Upper lobe of left lung (tissue), 6 donors: ENCODE measurements around the gene AGBL4. TPM values are rescaled to one million over a fixed set of nuclear protein-coding genes. Genes with fewer than 3 reads are reported as not detected.

ENCODE experiments used
- ATAC-seq, 2 donors: fragments of 200-7000 bp; cut with Tn5 transposase; one replicate each; pipeline ENCODE4 v1.9.1; 2022; ENCODE audit warnings: mild to moderate bottlenecking in 2 of 2, moderate library complexity in 2 of 2; ENCODE audit not compliant: low FRiP score in 2 of 2
- DNase-seq, 2 donors: peaks; one replicate each; pipeline ENCODE4 v3.0.0-alpha.2; 2019 to 2020
- H3K27ac ChIP-seq, 4 donors: fragments of 200-600 bp; sonication (generic); one replicate each; pipeline ENCODE4 v1.5.1; 2016 to 2019
- H3K27me3 ChIP-seq, 4 donors: fragments of 200-600 bp; sonication (generic); one replicate each; pipeline ENCODE4 v1.5.1; 2017 to 2019
- H3K36me3 ChIP-seq, 4 donors: fragments of 200-600 bp; sonication (generic); one replicate each; pipeline ENCODE4 v1.5.1; 2016 to 2019
- H3K4me1 ChIP-seq, 4 donors: fragments of 200-600 bp; sonication (generic); one replicate each; pipeline ENCODE4 v1.5.1; 2018 to 2019
- H3K4me3 ChIP-seq, 4 donors: fragments of 200-600 bp; sonication (generic); one replicate each; pipeline ENCODE4 v1.5.1; 2017 to 2019; ENCODE audit warnings: mild to moderate bottlenecking in 2 of 4, moderate library complexity in 1 of 4
- H3K9me3 ChIP-seq, 4 donors: fragments of 200-600 bp; sonication (generic); one replicate each; pipeline ENCODE4 v1.5.1; 2018 to 2019
- CTCF ChIP-seq, 6 experiments: fragments of 450-650 bp in 4 of 6; fragments of 200-600 bp in 2 of 6; sonication (generic) in 2 of 6; IDR thresholded peaks; one replicate each; pipeline ENCODE4 v1.5.1; 2016 to 2019; ENCODE audit warnings: antibody characterized with exemption in 6 of 6
- EP300 ChIP-seq, 4 donors: sonication (generic); formaldehyde crosslinking; IDR thresholded peaks; one replicate each; pipeline ENCODE4 v1.5.1; 2017; ENCODE audit warnings: antibody characterized with exemption in 4 of 4, control low read depth in 2 of 4
- POLR2A ChIP-seq, 4 donors: fragments of 450-650 bp; IDR thresholded peaks; one replicate each; pipeline ENCODE4 v1.5.1; 2016 to 2017; ENCODE audit warnings: antibody characterized with exemption in 4 of 4, mild to moderate bottlenecking in 2 of 4
- POLR2AphosphoS5 ChIP-seq, 2 donors: sonication (generic); formaldehyde crosslinking; IDR thresholded peaks; one replicate each; pipeline ENCODE4 v1.5.1; 2017; ENCODE audit warnings: antibody characterized with exemption in 2 of 2
- WGBS, 2 donors: methylation state at CpG; one replicate each; pipeline ENCODE4 v1.1.5; 2017 to 2018; 5-methylcytosine and 5-hydroxymethylcytosine counted together
- total RNA-seq, 6 donors: library from RNA; depleted of rRNA in 4 of 6; stranded (reverse); fragments of >200 nt in 4 of 6; gene quantifications; one replicate each; pipeline versions ENCODE4 v1.1.0 to v1.2.1, GENCODE V29; 2016 to 2021
- donor health status: DM: no; HTN: no; CAD: no; lungs with moderate emphysema.
- donor health status: DM: no; HTN: yes; CAD: no; lungs with severe emphysema.

AGBL4 gene
- total RNA-seq, 6 donors from 2014 or later: 0.57 to 10.5 (median 1.5) TPM

- Histone ChIP-seq H3K4me3 (no peak overlapping the region), H3K4me1 (no peaks in the 10 kb centered on the region), H3K36me3 (no peaks in the 10 kb centered on the region), H3K27me3 (no peaks in the 10 kb centered on the region), H3K27ac (no peak overlapping the region), H3K9me3 (no peaks in the 10 kb centered on the region)
- DNase-seq (no peak), ATAC-seq (no peak)
- TF ChIP-seq CTCF (IDR thresholded peaks at IDR 0.05) (no peak), POLR2A (IDR thresholded peaks at IDR 0.05) (no peak), POLR2AphosphoS5 (IDR thresholded peaks at IDR 0.05) (no peak), EP300 (IDR thresholded peaks at IDR 0.05) (no peak)
- WGBS, 2 donors: 85 to 92% methylated on average over 2 of the region's 2 CpGs
Observed at GRCh38 chr1:48917070-48917454, 1106.7 kb downstream of the AGBL4 start.

- Histone ChIP-seq H3K9me3 (no peaks in the 10 kb centered on the region), H3K27ac (no peak overlapping the region), H3K4me1 (no peaks in the 10 kb centered on the region), H3K36me3 (no peaks in the 10 kb centered on the region), H3K4me3 (no peak overlapping the region), H3K27me3 (no peaks in the 10 kb centered on the region)
- no peak for DNase-seq
- no peak for ATAC-seq
- WGBS, 2 donors: 26 to 33% methylated on average over 5 of the region's 5 CpGs
- TF ChIP-seq CTCF (IDR thresholded peaks at IDR 0.05) (peak in 3 of 6 experiments; percentile 7 to 27 (median 16)), POLR2A (IDR thresholded peaks at IDR 0.05) (no peak)
Observed at GRCh38 chr1:48916130-48917069, 1107.4 kb downstream of the AGBL4 start.

GRCh38 chr1:48908606-48909005 is 1115.1 kb downstream of the AGBL4 start:
- no peak for DNase-seq
- Histone ChIP-seq H3K36me3 (no peaks in the 10 kb centered on the region), H3K27ac (no peak overlapping the region), H3K4me1 (no peaks in the 10 kb centered on the region), H3K27me3 (no peaks in the 10 kb centered on the region), H3K4me3 (no peak overlapping the region), H3K9me3 (no peaks in the 10 kb centered on the region)
- ATAC-seq: no peak
- TF ChIP-seq POLR2AphosphoS5 (IDR thresholded peaks at IDR 0.05) (no peak), POLR2A (IDR thresholded peaks at IDR 0.05) (no peak), CTCF (IDR thresholded peaks at IDR 0.05) (no peak), EP300 (IDR thresholded peaks at IDR 0.05) (no peak)

- no peaks in the 10 kb centered on the region for H3K9me3 ChIP-seq
- DNase-seq (no peak), ATAC-seq (no peak)
- H3K4me3 ChIP-seq: no peak overlapping the region
- no peaks in the 10 kb centered on the region for H3K36me3 ChIP-seq
- no peaks in the 10 kb centered on the region for H3K4me1 ChIP-seq
- WGBS, 2 donors: 61 to 78% methylated on average over 1 of the region's 1 CpG
- H3K27ac ChIP-seq: no peak overlapping the region
- no peak for TF ChIP-seq CTCF (IDR thresholded peaks at IDR 0.05)
- no peak for TF ChIP-seq POLR2AphosphoS5 (IDR thresholded peaks at IDR 0.05)
- no peak for TF ChIP-seq POLR2A (IDR thresholded peaks at IDR 0.05)
- no peak for TF ChIP-seq EP300 (IDR thresholded peaks at IDR 0.05)
- H3K27me3 ChIP-seq: no peaks in the 10 kb centered on the region
Observed at GRCh38 chr1:48906729-48907128, 1117.0 kb downstream of the AGBL4 start.

- Histone ChIP-seq H3K4me1 (no peaks in the 10 kb centered on the region), H3K9me3 (no peaks in the 10 kb centered on the region), H3K27me3 (no peaks in the 10 kb centered on the region), H3K4me3 (no peak overlapping the region), H3K27ac (no peak overlapping the region), H3K36me3 (no peaks in the 10 kb centered on the region)
- TF ChIP-seq POLR2A (IDR thresholded peaks at IDR 0.05) (no peak), CTCF (IDR thresholded peaks at IDR 0.05) (no peak), POLR2AphosphoS5 (IDR thresholded peaks at IDR 0.05) (no peak), EP300 (IDR thresholded peaks at IDR 0.05) (no peak)
- DNase-seq: no peak
- no peak for ATAC-seq
- WGBS, 2 donors: 75 to 85% methylated on average over 1 of the region's 1 CpG
Observed at GRCh38 chr1:48906164-48906563, 1117.6 kb downstream of the AGBL4 start.
